ENCODE data around the gene HES2. TPM values are rescaled to one million over a fixed set of nuclear protein-coding genes. Genes with fewer than 3 reads are reported as not detected.
"Not testable (repeated sequence)": the region's sequence is repeated elsewhere in the genome, so short reads cannot be mapped to it uniquely, and the experiment has no call there.

The HES2 gene
- total RNA-seq, 2 experiments from 2014 or later = 0.21 to 0.30 TPM

- Mint-ChIP-seq H3K4me3 (no peak overlapping the region), H3K27ac (no peak overlapping the region), H3K36me3 (ENCODE audit: low read depth) (no peaks in the 10 kb centered on the region), H3K9me3 (no peaks in the 10 kb centered on the region), H3K27me3 (peaks cover 58% of the 10 kb centered on the region), H3K4me1 (peaks cover 20% of the 10 kb centered on the region)
- ChIA-PET POLR2A (no interaction called here), CTCF (interaction anchor here (1.2 to 3.4 kb wide), 2 partner anchors 9 to 10 kb away, joined by 4 to 11 read pairs; no protein-coding TSS in a partner anchor)
- DNase-seq = no peak
These were observed 30.3 kb upstream of the HES2 start for GRCh38 chr1:6450005-6450450.

DNA sequence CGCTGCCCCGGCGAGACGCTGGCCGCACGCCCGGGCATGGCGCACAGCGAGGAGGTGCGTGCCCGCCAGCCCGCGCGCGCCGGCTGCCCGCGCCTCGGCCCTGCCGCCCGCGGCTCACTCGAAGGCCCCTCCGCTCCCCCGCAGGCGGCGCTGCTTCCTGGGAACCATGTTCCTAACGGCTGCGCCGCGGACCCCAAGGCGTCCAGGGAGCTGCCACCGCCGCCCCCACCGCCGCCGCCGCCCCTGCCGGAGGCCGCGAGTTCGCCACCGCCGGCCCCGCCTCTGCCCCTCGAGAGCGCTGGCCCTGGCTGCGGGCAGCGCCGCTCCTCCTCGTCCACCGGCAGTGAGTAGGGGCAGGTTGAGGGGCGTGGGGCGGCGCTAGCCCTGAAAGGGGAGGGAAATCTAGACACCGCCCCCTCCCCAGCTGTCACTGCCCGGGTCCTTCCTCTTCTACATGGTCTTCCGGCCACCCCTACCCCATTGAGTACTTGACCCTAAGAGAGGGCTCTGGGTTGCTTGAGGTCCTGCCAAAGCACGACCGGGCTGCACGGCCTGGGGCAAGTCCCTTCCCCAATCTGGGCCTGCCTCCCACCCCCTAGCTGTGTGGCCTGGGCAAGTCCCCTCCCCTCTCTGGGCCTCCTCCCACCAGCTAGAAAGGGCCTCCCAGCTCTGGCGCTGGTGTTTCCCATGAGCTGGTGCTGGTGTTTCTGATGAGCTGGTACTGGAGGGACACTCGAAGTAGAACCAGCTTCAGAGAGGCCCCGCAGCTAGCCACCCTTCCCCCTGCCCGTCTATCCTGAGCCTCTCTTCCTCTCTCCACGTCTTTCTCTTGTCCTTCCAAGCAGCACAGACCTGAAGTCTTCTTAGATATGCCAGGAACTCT lies 29.3 kb upstream of the HES2 start:
- no peaks in the 10 kb centered on the region for H3K36me3 Mint-ChIP-seq (ENCODE audit: low read depth)
- no peak overlapping the region for H3K4me3 Mint-ChIP-seq
- H3K9me3 Mint-ChIP-seq = no peaks in the 10 kb centered on the region
- H3K4me1 Mint-ChIP-seq = peaks cover 20% of the 10 kb centered on the region
- H3K27ac Mint-ChIP-seq = no peak overlapping the region
- DNase-seq = no peak
- peaks cover 58% of the 10 kb centered on the region for H3K27me3 Mint-ChIP-seq
- CTCF ChIA-PET = interaction anchor here (0.6 to 3.4 kb wide), 6 partner anchors 8 to 242 kb away, joined by 3 to 11 read pairs (median 3); partner anchors contain the start of gene TNFRSF25
- POLR2A ChIA-PET = no interaction called here

DNA sequence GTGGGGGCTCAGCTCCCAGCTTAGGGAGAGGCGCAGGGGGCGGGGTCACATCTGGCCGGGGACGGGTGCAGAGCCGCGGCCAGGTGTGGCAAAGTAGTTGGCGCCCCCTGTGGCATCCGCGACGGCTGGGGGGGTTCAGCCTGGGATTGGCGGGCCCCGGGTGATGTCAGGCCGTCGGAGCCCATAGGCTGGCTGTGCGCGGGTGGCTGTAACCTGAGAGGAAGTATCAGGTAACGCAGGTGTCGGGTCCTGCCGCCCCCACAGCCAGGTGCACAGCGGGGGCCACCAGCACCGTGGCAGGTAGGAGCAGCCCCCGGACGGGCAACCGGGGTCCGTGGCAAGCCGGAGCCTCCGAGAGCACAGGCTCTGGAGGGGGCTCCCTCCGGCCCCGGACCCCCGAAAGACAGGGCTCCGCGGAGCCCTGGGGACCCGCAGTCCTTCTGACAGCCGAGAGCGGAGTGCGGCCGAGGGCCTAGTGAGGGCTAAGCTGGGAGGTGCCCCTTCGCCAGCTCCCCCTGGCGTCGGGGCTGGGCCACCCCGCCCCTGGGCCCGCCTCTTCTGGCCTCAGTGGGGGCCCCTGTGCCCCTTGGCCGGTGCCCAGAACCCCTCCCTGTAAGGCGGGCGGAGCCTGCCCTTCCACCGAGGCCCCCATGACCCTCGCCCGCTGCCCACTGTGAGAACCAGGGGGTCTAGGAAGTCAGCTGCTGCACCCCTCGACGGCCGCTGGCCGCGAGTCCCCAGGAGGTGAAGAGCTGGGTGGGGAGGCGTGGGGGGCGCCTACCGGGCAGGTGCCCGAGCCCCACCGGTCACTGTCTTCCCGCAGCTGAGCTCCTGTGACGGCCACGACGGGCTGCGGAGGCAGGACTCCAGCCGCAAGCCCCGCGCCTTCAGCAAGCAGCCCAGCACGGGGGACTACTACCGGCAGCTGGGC lies 28.4 kb upstream of the HES2 start:
- H3K9me3 Mint-ChIP-seq = no peaks in the 10 kb centered on the region
- no peaks in the 10 kb centered on the region for H3K36me3 Mint-ChIP-seq (ENCODE audit: low read depth)
- peak overlapping the region; percentile 34 for H3K4me3 Mint-ChIP-seq
- no peak for DNase-seq
- CTCF ChIA-PET = interaction anchor here (0.9 to 3.4 kb wide), 5 partner anchors 10 to 25 kb away, joined by 3 to 11 read pairs (median 3); partner anchors contain the start of gene TNFRSF25
- H3K27me3 Mint-ChIP-seq = peaks cover 48% of the 10 kb centered on the region
- H3K27ac Mint-ChIP-seq = no peak overlapping the region
- H3K4me1 Mint-ChIP-seq = peaks cover 13% of the 10 kb centered on the region
- POLR2A ChIA-PET = no interaction called here

GRCh38 chr1:6447016-6447817 lies 27.5 kb upstream of the HES2 start:
- Mint-ChIP-seq H3K4me3 (peak overlapping the region; percentile 34), H3K27me3 (peaks cover 43% of the 10 kb centered on the region), H3K36me3 (ENCODE audit: low read depth) (no peaks in the 10 kb centered on the region), H3K4me1 (peaks cover 12% of the 10 kb centered on the region), H3K27ac (no peak overlapping the region), H3K9me3 (no peaks in the 10 kb centered on the region)
- DNase-seq = no peak
- CTCF ChIA-PET = interaction anchor here (0.9 to 3.4 kb wide), 4 partner anchors 9 to 24 kb away, joined by 3 to 11 read pairs (median 6); partner anchors contain the start of gene TNFRSF25
- POLR2A ChIA-PET = no interaction called here

DNA sequence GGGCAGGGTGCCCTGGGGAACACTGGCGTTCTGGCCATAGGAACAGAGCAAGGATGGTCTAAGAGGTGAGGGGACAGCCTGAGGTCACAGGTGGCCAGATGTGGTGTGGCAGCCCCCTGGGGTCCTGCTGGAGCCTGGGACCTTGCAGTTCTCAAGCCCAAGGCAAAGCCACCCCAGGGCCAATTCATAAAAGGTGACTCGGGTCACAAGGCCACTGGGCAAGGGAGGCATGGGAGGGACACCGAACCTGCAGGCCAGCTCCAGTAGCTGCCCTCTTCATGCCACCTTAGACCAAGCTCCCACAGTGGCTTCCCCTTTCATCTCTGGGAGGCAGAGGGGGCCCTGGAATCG lies 26.9 kb upstream of the HES2 start:
- peaks cover 45% of the 10 kb centered on the region for H3K27me3 Mint-ChIP-seq
- no peak for DNase-seq
- CTCF ChIA-PET = interaction anchor here (0.7 to 2.0 kb wide), 3 partner anchors 9 to 24 kb away, joined by 3 to 8 read pairs (median 5); no protein-coding TSS in a partner anchor
- peaks cover 12% of the 10 kb centered on the region for H3K4me1 Mint-ChIP-seq
- H3K9me3 Mint-ChIP-seq = no peaks in the 10 kb centered on the region
- H3K27ac Mint-ChIP-seq = no peak overlapping the region
- H3K36me3 Mint-ChIP-seq (ENCODE audit: low read depth) = no peaks in the 10 kb centered on the region
- POLR2A ChIA-PET = no interaction called here
- H3K4me3 Mint-ChIP-seq = no peak overlapping the region

DNA sequence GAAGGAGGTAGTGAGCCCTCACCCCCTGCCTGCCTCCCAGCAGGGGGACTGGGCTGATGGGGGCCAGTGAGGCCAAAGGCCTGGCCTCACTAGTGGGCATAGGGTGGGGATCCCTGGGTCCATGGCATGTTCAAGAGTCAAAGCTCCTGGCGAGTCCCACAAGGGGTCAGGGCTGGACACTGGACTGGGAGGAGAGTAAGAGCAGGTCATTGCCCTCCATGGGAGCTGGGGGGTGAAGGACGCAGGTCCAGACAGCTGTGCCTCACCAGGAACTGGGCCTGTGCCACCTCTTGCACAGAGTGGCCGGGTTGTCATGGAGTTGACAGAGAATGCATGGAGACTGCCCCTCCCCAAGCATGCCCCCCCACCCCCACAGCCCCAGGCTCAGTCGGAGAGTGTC lies 26.2 kb upstream of the HES2 start:
- H3K27ac Mint-ChIP-seq; DNase-seq; POLR2A ChIA-PET; H3K36me3 Mint-ChIP-seq (ENCODE audit: low read depth); H3K4me3 Mint-ChIP-seq; H3K9me3 Mint-ChIP-seq: not testable (repeated sequence)
- CTCF ChIA-PET = interaction anchor here (0.7 to 1.5 kb wide), 2 partner anchors 11 to 23 kb away, joined by 3 to 5 read pairs; no protein-coding TSS in a partner anchor
- peaks cover 14% of the 10 kb centered on the region for H3K4me1 Mint-ChIP-seq
- peaks cover 50% of the 10 kb centered on the region for H3K27me3 Mint-ChIP-seq

- H3K27me3 Mint-ChIP-seq = peaks cover 44% of the 10 kb centered on the region
- H3K27ac Mint-ChIP-seq = no peak overlapping the region
- CTCF ChIA-PET = interaction anchor here (1.5 kb wide), 1 partner anchor 22 kb away, joined by 5 read pairs; no protein-coding TSS in a partner anchor
- POLR2A ChIA-PET = no interaction called here
- H3K4me1 Mint-ChIP-seq = peaks cover 15% of the 10 kb centered on the region
- no peak overlapping the region for H3K4me3 Mint-ChIP-seq
- no peaks in the 10 kb centered on the region for H3K36me3 Mint-ChIP-seq (ENCODE audit: low read depth)
- no peaks in the 10 kb centered on the region for H3K9me3 Mint-ChIP-seq
- peak; percentile 48 for DNase-seq
These were observed 25.5 kb upstream of the HES2 start for GRCh38 chr1:6445062-6445763.

GRCh38 chr1:6444377-6444776 lies 24.7 kb upstream of the HES2 start:
- ChIA-PET POLR2A (no interaction called here), CTCF (no interaction called here)
- H3K4me1 Mint-ChIP-seq = peaks cover 12% of the 10 kb centered on the region
- no peak for DNase-seq
- no peak overlapping the region for H3K27ac Mint-ChIP-seq
- peaks cover 41% of the 10 kb centered on the region for H3K27me3 Mint-ChIP-seq
- H3K9me3 Mint-ChIP-seq = no peaks in the 10 kb centered on the region
- H3K4me3 Mint-ChIP-seq = no peak overlapping the region
- no peaks in the 10 kb centered on the region for H3K36me3 Mint-ChIP-seq (ENCODE audit: low read depth)

DNA sequence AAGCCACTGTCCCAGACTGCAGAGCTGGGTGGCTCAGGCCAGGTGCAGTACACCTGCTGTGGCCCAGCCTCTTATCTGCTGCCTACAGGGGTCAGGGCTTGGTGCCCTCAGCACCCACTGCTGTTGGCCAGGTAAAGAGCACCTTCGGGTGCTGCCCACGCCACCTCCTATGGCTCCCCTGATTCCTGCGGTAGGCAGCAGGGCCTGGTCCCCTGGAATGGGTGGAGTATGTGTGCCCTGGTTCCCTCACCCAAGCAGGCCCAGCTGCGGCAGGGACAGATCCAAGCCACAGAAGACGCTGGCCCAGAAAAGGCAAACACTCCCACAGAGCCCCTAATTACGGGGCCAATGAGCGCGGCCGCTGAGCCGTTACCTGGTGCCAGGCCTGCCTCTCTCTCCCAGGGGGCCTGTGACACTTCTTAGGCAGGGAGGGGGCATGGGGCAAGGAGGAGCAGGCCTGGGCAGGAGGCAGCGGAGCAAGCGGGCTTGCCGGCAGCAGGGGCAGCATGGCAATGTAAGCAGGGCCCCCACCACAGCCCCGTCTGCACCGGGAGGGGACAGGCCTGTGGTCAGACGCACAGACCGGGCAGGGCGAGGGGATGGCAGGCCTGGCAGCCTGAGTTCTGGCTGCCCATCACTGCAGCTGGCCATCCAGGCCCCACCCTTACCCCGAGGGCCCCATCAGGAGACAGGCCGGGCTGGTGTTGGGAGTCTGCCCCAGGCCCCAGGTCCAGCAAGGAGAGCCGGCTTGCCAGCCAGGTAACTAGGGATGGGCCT lies 23.8 kb upstream of the HES2 start:
- Mint-ChIP-seq H3K27me3 (peaks cover 42% of the 10 kb centered on the region), H3K36me3 (ENCODE audit: low read depth) (no peaks in the 10 kb centered on the region), H3K4me3 (no peak overlapping the region), H3K4me1 (peaks cover 9% of the 10 kb centered on the region), H3K27ac (no peak overlapping the region), H3K9me3 (no peaks in the 10 kb centered on the region)
- DNase-seq = no peak
- ChIA-PET CTCF (interaction anchor here (0.6 to 1.1 kb wide), 4 partner anchors 20 to 197 kb away, joined by 3 to 4 read pairs (median 4); no protein-coding TSS in a partner anchor), POLR2A (no interaction called here)

DNA sequence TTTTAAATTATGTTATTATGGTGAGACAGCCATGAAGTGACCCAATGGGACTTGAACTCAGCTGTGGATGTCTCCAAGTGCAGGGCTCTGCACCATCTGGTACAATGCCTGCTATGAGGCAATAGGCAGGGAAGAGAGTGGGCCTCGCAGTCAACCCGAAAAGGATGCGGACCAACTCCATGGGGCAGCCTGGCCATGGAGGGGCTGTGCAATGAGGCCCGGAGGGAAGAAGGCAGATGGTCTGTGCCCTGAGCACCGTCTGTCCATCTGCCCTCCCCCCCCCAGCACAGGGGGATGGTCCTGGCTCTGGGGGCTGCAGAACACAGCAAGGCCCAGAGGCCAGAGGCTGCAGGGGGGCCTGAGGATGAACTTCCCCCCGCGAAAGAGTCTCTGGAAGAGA lies 21.9 kb upstream of the HES2 start:
- Mint-ChIP-seq H3K9me3 (no peaks in the 10 kb centered on the region), H3K36me3 (ENCODE audit: low read depth) (no peaks in the 10 kb centered on the region), H3K27me3 (peaks cover 40% of the 10 kb centered on the region), H3K4me1 (peaks cover 7% of the 10 kb centered on the region), H3K27ac (no peak overlapping the region), H3K4me3 (no peak overlapping the region)
- no peak for DNase-seq
- CTCF ChIA-PET = interaction anchor here (1.3 to 4.6 kb wide), 3 partner anchors 8 to 19 kb away, joined by 4 to 12 read pairs (median 9); no protein-coding TSS in a partner anchor
- POLR2A ChIA-PET = no interaction called here
